GM21737 (cell line): ENCODE data around the gene MAX.

Experiments
- ATAC-seq: cut with Tn5 transposase; IDR thresholded peaks from one replicate; pipeline ENCODE4 v1.9.1; 2021; ENCODE audit warnings: mild to moderate bottlenecking, moderate library complexity; ENCODE audit not compliant: unreplicated experiment

The MAX gene, protein sequence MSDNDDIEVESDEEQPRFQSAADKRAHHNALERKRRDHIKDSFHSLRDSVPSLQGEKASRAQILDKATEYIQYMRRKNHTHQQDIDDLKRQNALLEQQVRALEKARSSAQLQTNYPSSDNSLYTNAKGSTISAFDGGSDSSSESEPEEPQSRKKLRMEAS

DNA sequence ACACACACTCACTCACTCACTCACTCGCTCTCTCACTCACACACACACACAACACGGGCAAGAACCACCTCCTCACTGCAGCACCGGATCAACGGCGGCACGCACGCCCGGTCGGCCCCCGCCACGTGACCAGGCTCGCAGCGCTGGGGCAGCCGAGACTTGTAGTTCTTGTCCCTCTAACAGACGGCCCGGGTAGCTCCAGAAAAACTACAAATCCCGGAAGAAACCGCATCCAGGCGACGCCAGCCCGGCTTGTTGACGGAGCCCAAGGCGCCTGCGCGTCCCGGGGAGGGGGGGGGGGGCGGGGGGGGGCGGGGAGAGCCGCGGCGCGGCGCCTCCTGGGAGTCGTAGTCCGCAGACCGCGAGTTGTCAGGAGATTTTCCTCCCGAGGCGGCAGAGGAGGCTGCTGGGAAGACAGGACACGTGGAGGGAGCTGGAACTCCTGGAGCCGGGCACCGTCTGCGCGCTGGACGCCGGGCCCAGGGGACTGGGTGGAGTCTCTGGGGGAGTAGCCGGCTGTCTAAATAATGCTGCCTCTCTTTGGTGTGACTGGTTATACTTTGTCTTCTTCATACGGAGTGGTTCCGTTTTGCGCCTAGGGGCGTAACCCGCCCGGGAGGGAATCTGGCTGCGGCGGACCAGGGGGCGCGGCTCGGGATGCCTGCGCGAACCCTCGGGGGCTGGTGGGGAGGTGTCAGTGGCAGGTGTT is at the start of gene MAX:
MAX (minus strand) TSS at position 77 of the 709 bp plus-strand sequence. CDS start 178 bp downstream, outside the sequence.
- ATAC-seq = peak; percentile 75

DNA sequence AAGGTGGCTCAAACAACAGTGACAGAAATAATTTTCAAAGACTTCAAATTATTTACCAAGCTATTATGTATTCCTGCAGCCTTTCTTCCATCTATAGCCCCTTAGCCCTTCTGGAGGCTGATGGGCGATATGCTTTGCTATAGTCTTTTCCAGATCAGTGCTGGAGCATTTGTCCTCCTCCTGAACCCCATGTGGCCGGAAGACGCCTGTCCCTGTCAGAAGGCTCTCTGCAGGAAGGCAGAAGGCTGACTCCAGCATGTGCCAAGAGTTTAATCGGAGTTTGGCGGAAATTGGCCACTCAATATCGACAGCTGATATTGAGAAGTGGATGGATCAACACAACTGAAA is 49.3 kb upstream of the MAX start:
- no peak for ATAC-seq

DNA sequence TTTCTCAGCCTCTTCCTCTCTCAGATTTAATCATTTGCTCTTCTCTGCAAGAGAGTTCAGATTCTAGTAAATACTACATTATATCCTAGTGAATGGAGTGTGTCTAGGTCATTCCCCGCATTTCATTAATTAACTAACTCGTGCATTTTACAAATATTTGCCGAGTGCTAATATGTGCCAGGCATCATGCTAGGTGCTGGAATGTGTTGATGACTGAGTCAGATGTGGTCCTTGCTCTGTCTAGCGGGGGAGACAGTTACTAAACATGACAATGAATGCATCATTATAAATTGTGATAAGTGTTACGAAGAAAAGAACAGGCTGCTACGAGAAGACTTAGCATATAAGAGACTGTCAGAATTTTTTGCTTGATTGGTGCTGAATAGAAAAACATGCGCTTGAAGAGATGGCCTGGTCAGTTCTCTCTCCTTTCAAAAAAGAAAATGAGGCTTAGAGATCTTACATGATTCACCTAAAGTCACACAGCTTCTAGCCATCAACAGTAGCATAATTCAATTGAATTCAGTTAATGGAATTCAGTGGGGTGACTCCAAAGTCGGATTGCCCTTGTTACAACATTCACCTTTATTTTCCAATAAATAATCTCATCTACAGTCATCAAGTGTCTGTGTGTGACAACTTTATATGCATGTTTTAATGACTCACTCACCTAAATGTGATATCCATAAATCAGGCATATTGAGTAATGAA is 48.7 kb upstream of the MAX start:
- no peak for ATAC-seq

DNA sequence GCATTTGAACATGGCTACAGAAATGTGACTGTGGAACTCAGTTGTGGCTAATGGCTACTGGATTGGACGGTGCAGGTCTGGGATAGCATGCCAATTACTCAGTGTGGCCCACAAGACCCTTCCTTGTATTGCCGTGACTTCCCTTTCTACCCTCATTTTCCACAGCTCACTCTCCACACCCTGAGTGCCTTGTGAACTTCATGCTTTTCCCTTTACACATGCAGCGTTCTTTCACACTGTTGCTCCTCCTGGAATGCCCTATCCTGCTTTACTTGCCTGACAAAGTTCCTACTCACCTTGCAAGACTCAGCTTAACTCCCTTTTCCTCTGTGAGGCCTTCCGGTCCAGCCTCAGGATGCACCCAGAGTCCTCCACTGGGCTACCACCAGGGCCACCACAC is 46.8 kb upstream of the MAX start:
- ATAC-seq = no peak

DNA sequence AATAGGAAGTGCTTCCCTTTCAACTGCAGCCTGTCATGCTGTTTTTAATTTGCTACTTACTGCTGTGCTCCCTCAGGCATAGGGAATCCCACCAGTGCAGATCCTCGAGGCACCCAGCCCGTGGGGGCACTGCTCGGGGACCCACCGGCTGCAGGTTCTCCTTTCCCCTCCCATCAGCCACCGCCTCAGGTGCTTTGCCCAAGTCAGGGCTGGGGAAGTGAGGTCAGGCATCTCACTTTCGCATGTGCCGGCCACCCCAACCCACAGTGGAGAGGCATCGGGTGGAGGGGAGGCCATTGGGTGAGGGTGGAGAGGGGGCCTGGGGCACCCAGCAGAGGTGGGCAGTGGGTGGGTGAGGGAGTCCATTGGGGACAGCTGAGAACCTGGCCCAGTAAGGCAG is 41.9 kb upstream of the MAX start:
- ATAC-seq = no peak

- ATAC-seq = no peak
These were observed 40.8 kb upstream of the MAX start for GRCh38 chr14:65142914-65143625.

DNA sequence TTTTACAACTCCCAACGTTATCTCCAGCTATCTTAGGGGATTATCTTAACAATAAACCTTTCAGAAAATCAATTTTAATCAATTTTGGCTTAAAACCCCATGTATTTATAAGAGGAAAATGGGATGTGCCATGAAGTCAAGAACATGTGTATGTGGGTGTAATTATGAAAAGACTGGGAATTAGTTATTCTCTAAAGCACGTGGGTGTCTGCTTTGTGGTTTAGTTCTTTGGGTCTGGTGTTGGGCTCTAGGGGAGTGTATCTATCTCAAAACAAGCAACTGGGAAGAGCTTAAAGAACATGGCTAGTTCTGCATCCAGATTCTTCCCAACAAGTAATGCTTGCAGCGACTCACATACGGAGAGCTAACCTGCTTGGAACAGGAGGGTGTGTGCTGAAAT is 40.1 kb upstream of the MAX start:
- no peak for ATAC-seq

GRCh38 chr14:65141523-65141922 is 39.2 kb upstream of the MAX start:
- no peak for ATAC-seq

GRCh38 chr14:65137648-65138307 is 35.5 kb upstream of the MAX start:
- ATAC-seq = no peak

GRCh38 chr14:65134651-65135579 is 32.6 kb upstream of the MAX start:
- ATAC-seq = no peak

DNA sequence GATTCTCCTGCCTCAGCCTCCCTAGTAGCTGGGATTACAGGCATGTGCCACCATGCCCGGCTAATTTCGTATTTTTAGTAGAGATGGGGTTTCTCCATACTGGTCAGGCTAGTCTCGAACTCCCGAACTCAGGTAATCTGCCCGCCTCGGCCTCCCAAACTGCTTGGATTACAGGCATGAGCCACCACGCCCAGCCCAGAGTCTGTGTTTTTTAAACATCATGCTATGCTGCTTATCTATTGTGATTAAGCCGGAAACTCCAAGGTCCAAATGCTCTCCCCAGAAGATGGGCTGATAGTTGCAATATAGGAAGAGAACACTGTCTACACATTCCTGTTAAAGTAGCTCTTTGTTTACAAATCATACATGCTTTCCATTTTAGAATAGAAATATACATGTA is 30.5 kb upstream of the MAX start:
- no peak for ATAC-seq

DNA sequence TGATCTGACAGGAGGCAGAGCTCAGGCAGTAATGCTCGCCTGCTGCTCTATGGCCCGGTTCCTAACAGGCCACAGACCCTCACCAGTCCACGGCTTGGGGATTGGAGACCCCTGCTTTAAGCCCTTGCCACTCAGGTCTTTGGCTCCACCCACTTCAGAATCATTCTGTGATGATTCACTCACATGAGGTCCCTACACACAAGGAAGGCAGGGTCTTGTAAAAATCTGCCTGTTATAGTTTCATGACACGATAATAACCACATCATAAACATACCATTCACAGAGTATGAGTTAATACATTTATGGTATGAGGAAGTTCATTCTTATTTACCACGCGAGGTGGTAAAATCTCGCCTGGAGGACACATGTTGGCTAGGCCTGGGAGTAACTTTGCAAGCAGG is 29.0 kb upstream of the MAX start:
- no peak for ATAC-seq

DNA sequence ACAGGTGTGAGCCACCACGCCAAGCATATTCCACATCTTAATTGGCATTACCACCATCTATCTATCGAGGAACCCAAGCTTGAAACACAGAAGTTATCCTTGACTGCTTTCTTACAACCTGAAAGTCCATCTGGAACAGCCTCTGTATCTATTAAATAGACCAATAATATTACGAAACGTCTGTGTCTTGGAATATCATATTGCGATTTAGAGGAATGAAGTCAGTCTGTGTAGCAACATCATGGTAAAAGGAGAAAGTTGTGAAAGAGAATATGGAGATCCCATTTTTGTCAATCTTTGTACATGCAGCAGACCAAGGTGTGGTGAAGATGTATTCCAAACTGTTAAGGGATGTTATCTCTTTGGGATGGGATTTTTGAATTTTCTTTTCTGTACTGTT is 25.8 kb upstream of the MAX start:
- no peak for ATAC-seq

- no peak for ATAC-seq
These were observed 15.7 kb upstream of the MAX start for GRCh38 chr14:65117769-65118745.

GRCh38 chr14:65115615-65116014 is 13.3 kb upstream of the MAX start:
- ATAC-seq = no peak

DNA sequence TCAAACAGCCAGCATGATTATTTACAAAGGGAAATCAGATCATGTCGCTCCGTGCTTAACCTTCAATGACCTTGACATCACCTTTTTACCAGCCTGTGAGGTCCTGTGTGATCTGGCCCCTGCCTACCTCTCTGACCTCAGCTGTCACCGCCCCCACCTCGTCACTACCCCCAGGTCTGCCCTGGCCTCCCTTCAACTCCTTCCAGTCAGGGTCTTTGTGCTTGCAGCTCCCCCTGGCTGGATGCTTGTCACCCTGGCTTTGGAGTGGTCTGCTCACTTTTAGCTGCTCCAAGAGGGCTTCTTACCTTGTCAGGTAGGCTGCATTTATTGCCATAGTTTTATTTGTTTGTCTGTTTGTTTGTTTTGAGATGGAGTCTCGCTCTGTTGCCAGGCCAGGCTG is 8.2 kb upstream of the MAX start:
- ATAC-seq = no peak

DNA sequence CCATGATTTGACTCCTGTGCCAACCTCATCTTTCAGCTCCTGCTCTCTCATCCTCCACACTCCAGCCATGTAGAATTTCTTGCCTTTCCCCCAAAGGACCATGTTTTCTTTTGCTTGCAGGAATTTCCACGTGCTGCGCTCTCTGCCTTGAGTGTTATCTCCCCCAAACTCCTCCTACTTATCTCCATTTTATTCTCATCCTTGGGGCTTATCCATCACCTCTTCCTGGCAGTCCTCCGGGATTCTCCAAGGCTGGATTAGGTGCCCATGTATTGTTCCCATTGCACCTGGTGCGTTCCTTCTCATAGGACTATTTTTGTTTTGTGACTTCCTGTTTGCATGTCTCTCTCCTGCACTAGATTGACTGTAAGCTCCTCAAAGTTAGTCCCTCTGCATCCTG is 7.0 kb upstream of the MAX start:
- ATAC-seq = no peak

DNA sequence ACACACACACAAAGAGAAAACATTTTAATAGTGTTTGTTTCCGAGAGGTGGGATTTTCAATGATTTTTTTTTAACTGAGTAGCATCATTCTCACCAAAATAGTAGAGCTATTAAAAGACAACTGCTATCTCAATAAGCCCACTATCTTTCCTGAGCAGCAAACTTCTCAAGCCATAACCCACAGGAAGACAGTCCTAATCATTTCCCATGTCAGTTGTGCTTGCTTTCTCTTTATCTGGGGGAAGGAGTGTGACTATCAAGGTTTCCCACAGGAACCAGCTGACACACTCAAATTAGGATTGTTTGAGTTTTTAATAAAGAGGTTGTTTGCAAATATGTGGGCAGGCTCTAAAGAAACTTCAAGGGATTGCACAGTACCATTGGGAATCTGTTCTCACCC is 4.9 kb upstream of the MAX start:
- no peak for ATAC-seq

DNA sequence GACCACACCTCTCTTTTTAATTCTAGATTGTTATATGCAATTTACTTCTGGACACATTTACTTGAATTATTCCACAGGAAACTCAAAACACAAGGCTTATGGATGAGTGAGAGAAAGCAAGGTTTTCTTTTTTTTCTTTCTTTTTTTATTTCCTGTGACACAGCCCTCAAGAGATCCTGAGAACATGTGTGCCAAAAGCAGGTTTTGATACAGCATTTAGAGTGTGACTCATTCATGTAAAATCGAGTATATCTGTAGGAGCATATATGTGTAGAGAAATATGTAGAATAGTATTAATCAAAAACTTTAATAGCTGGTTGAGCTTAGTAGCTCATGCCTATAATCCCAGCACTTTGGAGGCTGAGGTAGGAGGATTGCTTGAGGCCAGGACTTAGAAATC is 4.4 kb upstream of the MAX start:
- no peak for ATAC-seq
